ENCODE results near the gene KMT5B.

Gene KMT5B

DNA sequence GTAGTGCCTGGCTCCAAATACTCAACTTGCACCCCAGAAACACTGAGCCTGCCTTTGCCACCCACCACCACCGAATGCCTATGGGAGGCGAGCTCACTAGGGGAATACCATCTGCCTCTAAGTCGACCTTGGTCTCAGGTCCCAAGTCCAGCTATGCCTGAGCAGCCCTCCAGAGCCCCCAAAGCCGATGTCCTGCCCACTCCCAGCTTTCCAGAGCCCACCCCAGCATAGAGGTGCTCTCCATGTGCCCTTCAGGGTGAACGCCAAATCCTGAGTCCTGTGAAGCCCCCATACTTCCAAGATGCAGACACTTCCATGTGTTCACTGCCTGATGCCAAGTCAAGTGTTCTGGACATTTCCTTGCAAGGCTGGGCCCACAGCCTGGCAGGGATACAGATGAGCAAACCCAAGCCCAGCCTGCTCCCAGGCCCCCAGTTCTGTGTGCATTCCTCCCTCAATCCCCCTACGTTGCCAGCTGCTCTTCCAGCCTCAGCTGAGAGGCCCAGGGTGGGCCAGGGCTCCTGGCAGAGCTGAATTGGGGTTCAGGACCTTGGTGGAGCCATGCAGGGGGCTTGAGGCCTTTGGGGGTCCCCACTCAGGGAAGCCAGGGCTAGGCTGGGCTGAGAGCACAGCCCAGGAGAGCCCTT is 2.6 kb upstream of the KMT5B start:
- no peak for DNase-seq (ENCODE audit: low spot score)

DNA sequence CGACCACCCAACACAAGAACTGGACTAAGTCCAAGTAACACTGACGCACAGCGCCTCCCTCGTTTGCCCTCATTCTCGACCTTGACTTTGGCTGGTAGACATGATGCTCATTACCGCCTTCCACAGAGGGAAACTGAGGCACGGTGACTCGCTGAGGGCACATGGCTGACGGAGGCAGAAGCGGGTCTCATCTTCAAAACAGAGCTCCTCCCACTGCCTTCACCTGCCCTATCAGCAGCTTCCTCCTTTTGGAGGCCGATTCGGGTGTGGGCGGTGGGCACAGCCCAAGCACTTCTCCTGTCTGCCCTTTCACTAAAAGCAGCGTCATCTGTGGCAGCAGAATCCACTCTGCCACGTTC is 2.0 kb upstream of the KMT5B start:
- no peak for DNase-seq (ENCODE audit: low spot score)

DNA sequence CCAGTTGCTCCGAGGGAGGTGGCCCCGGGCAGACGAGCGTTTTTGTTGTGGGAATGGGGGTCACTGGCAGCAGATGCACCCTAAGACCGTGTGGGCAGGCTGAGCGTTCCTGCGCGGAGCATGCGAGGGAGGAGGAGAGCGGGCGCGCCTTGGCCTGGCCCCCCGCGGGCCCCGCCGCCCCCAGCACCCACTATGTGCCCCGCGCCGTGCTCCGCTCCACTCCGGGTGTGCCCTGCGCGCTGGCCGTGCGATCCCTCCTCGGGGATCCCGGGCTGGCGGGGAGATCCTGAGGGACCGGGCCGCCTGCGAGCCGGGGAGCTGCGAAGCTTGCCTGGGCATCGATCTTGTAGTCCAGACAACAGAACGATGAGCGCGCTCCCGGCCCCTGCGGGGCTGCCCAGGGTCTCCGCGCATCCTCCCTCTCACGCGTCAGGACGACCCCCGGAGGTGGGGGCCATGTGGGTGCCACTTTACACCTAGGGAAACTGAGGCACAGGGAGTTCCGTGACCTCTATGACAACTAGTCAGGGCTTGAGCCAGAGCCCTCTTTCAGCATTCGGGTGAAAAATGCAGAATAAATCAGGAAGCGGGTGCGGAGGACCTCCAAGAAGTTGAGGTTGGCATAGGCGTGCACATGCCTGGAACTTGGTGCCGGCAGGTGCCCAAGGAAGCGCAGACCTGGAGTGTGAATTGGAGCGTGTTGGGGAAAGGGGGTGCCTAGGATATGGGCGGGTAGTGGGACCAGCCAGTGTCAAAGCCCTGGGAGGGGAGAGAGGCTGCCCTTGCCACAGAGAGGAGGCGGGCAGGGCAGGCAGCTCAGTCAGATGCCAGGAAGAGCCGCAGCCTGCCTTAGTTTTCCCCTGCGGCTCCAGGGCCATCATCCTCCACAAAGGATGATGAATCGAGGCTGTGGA is 1.3 kb upstream of the KMT5B start:
- DNase-seq (ENCODE audit: low spot score): no peak

DNA sequence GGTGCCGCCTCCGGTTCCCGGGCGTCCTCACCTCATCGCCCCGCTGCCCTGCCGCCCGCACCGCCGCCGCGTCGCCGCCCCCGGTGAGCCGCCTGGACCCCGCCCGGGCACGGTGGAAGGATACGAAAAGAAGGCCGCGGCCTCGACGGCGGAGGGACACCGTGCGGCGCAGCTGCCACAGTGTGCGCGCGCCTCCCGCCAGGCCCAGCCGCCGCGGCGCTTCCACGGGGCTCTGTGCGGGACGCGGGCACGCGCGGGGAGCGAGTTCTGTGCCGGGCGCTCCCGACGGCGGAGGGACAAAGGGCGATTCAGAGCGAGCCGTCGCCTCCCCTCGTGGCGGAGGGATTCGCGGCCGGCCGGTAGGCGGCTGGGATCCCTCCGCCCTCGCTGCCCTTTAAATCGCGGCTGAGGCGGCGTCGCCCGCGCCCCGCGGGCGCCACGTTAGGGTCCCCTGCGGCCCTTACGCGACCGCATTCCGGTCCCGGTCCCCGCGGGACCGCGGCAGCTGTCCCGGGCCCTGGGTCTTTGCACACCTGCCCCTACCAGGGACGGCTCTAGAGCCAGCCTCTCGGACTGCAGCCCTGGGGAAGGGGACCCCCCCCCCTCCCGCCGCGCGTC is 568 bp upstream of the KMT5B start:
- peak; percentile 80 for DNase-seq (ENCODE audit: low spot score)

DNA sequence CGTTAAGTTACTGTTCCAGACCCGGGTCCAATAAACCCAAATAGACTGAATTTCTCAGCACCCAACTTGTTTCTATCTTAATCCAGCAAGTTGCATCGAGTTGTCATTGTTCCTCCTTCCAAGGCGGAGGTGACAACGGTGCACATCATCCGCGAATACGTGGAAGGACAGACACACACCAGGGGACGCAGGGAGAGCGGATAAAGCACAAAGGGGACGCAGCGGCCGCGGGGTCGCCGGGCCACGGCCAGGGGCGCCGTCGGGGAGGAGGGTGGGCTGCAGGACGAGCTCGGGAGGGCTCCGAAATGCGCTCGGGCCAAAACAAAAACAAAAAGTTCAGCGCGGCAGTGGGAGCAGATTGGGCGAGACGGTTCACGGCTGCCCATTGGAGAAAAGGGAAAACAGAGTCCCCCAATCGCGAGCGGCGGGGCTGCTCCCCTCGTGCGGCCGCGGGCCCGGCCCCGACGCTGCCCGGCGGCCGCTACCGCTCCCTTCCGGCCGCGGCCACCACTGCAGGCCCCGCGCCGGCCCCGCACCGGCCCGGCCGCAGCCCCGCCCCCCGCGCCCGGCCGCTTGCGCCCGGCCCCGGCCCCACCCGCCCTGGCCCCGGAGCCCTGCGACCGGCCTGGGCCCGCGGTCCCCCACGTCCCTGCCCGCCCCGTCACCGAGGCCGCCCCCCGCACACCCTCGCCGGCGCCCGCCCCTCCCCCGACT is 518 bp downstream of the KMT5B start:
- peak; percentile 57 for DNase-seq (ENCODE audit: low spot score)

DNA sequence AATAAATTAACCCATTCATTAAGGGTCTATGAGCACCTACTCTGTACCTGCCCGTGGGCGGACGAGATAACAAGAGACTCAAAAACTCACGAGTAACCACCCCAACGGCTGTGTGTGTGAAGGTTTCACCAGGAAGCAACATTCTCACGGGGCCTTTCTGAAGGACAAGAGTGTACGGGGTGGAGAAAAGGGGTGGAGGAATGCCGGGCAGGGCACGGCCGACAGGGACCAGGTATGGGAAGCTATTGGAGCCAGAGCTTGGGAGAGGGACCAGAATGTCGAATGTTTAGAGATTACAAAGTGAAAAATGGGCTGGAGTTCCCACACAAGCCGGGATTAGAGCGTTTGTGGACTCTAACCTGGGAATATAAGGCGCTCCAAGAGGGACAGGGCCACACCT is 1.6 kb downstream of the KMT5B start:
- no peak for DNase-seq (ENCODE audit: low spot score)

DNA sequence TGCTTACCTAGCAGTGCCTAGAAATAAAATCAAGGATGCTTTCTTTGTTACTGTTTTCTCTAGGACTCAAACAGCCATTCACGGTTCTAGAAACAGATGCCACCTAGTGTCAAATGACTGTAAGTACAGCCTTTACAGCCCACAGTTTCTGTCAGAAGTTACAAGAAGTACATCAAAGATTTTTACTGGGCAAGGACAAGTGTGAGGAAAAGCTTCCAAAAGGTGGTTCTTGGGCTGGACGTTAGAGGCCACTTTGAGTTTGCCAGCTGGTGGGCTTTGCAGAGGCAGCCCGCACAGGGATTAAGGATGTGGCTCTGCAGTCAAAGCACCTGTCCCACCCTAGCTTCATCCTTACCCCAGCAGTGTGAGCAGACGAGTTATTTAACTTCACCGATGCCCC is 6.9 kb downstream of the KMT5B start:
- peak; percentile 64 for DNase-seq (ENCODE audit: low spot score)

DNA sequence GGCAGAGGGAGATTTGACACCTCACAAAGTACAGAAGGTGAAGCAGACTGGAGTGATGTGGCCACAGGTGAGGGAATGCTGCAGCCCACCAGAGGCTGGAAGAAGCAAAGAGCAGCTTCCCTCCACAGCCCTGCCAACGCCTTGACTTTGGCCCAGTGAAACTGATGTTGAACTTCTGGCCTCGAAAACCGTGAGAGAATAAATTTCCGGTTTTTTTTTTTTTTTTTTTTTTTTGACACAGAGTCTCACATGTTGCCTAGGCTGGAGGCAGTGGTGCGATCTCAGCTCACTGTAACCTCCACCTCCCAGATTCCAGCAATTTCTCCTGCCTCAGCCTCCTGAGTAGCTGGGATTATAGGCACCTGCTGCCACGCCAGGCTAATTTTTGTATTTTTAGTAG is 8.7 kb downstream of the KMT5B start:
- DNase-seq (ENCODE audit: low spot score): no peak

DNA sequence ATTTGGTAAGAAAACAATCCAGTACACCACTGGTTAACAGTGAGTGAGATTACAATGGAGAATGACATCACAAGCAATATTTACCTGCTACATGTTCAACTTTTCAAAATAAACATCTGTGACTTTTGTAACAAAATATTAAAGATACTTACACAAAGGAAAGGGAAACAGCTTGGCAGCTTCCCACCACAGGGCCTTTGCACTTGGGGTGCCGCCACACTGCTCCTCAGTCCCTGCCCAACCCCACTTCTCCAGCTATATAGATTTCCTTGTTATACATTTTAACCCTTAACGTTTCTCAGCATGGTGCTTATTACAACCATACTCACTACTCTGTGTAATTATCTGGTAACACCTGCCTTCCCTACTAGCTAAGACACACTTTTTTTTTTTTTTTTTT is 10.9 kb downstream of the KMT5B start:
- DNase-seq (ENCODE audit: low spot score): no peak

DNA sequence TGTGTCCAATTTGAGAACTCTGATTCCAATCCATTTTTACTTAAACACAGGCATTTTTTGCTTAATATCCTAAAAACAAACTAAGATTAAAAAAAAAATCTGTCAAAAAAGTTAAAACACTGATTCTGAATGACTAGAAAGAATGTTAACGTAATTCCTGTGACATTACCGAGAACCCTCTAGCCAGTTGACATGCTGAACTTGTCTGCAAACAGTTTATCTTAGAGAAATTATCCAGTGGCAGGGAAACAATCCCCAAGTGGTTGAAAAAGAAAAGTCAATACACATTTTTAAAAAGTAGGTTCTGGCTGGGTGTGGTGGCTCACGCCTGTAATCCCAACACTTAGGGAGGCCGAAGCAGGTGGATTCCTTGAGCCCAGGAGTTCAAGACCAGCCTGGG is 11.6 kb downstream of the KMT5B start:
- no peak for DNase-seq (ENCODE audit: low spot score)

DNA sequence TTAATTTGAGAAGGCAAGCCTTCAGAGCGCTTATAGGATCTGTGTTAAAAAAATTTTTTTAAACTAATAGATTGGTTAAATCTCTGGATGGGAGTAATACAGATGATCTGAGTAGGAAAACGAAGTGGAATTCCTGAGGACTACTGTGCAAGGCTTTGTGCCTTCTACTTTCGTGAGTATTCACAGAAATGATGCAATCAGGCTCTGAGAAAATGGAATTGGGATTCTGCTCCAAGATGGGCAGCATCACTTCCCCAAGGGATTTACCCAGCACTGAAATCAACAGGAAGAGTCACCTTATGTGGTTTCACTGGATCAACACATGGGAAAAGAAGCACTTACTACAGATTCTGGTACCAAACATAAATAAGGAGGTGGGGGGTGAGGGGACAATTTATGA is 12.5 kb downstream of the KMT5B start:
- no peak for DNase-seq (ENCODE audit: low spot score)

DNA sequence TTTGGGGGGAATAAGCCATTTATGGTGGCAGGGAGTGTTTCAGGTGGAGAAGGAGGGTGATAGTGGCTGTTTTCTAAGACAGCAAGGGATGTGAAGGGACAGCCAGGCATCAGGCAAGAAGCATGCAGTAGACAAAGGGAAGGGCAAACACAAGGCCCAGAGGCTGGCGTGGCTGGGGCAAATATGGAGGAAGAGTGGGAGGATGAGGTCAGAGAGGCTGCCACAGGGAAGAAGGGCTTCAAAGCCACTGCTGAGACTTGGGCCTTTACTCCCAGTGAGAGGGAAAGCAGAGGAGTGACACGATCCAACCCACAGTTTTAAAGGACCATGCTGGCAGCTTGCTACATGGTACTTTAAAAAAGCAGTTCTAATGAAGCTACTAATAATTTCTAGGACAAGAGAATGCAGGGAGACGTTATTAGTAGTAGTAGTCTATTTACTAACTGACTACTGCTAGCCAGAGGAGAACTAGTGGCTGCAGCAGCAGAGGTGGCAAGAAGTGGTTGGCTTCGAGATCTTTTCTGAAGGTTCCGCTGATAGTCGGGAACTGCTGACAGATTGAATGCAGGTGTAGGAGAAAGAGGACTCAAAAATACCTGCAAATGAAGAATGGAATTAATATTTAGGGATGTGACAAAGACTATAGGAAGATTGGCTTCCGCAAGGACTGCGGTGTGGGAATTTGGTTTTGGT is 13.7 kb downstream of the KMT5B start:
- no peak for DNase-seq (ENCODE audit: low spot score)

DNA sequence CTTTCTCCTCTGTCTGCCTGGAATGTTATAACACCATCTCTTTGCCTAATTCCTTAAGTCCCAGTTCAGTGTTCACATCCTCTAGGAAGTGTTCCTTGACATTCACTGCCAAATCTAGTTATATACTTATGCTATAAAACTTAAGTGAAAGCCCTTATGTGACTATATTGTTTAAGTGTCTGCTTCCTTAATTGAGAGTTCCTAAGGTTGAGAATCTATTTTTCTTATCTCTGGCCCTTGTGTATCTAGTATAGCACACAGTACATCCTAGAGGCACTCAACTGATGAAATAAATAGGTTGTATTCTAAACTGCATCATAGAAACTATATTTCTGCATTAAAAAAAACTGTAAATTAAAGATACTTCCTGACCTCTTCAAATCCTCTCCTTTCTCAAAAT is 16.9 kb downstream of the KMT5B start:
- no peak for DNase-seq (ENCODE audit: low spot score)

DNA sequence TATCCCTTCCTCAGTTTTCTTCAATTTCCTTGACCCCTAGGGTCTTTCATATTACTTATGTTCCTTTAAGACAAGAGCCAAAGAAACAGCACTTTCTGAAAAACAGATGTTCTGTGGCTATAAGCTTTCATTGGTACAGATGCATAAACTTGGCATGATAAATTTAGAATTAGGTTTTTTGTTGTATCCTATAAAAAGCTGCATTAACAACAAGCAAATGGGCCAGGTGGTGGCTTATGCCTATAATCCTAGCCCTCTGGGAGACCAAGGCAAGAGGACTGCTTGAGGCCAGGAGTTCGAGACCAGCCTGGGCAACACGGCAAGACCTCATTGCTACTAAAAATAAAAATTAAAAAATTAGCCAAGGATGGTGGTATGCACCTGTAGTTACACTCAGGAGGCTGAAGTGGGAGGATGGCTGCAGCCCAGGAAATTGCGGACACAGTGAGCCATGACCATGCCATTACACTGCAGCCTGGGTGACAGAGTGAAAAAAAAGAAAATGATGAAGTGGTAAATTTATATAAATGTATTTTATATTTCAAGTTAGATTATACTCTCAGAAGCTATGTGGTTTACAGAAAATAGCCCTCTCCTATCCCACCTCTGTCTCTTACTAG is 18.3 kb downstream of the KMT5B start:
- DNase-seq (ENCODE audit: low spot score): no peak

DNA sequence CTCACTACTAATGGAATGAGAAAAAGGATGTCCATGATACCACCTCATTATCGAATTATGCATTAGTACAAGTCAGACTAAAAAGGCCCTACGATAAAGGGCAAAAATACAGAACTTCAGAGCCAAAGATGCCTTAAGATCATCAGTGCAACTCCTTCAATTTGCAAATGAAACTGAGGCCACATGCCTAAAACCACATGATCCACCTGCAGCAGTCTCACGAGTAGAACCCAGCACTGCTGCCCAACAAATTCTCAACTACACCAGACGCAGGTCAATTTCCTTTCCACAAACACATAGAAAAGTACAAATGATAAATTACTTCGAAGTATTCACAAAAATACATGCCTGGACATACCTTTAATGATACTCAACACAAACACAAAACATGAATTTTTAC is 20.1 kb downstream of the KMT5B start:
- no peak for DNase-seq (ENCODE audit: low spot score)

DNA sequence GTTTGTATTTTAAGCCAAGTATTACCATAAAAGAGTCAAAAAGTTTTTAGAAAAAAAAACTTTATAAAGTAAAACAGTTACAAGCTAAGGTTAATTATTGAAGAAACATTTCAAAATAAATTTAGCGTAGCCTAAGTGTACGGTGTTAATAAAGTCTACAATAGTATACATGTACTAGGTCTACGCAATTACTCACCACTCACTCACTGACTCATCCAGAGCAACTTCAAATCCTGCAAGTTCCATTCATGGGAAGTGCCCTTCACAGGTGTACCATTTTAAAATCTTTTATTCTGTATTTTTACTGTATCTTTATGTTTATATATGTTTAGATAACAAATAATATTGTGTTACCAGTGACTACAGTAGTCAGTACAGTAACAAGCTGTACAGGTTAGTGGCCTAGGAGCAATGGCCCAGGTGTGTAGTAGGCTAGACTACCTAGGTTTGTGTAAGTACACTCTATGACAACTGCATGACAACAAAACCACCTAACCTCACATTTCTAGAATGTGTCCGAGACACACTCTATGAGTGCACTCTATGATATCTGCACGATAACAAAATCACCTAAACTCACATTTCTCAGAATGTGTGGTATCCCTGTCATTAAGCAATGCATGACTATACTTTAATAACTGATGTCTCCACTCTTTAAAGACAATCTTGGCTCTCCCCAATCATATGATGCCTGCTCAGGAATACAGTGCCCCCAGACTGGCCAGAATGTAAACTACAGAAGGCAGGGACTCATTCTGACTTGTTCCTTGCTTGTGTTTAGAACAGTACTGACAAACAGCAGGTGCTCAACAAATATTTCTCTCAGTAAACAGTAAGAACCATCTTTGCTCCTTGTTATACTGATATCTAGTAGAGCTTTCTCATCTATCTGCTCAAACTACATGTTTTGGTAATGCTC is 21.2 kb downstream of the KMT5B start:
- no peak for DNase-seq (ENCODE audit: low spot score)

DNA sequence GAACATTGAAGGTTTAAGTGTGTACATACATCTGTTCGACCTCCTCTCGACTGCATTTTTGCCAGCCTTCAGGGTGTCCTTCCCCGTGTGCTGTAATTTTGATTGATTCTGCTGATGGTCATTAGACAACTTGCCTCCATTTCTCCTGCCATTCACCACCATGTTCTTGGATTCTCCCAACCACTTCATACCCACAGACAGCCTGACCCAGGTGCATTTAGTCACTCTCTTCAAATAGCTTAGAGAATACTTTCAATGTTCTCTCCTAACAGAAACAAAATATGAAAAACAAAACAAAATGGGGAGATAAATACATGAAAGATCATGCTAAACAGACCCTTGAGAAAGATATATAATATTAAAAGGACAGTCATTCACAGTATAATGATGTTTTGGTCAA is 23.2 kb downstream of the KMT5B start:
- no peak for DNase-seq (ENCODE audit: low spot score)

DNA sequence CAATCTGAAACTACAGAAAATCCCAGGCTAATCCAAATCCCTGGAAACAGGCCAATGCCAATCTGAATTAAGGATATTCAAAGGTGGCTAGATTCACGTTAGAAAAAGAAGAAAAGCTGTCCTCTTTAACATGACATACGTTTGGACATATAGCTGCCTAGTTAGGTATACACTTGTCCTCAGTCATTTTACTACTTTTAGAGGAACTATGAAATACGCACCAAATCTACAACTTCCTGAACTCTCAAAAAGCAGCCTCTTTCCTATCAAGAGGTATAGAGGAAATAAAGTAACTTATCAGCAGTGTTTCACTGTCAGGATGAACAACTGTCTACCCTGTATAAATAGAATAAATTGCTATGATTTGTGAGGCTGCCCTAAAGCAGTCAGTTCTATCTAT is 24.0 kb downstream of the KMT5B start:
- DNase-seq (ENCODE audit: low spot score): no peak

DNA sequence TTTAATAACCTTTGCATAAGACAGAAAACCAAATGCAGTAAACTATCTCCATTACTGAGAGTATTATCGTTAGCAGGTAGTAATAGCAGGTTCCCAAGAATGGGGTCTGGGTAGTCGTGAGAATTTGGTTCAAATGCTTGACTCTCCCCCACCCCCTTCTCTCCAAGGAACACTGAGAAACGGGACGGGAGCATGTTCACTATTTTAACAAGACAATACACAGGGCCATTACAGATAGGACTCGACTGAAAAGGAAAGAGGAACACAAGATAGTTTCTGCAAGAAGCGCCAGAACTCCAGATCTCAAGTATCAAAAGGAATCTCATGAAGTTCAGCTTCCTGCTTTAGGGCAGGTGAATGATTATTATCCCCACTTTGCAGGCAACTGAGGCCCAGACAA is 27.0 kb downstream of the KMT5B start:
- no peak for DNase-seq (ENCODE audit: low spot score)

DNA sequence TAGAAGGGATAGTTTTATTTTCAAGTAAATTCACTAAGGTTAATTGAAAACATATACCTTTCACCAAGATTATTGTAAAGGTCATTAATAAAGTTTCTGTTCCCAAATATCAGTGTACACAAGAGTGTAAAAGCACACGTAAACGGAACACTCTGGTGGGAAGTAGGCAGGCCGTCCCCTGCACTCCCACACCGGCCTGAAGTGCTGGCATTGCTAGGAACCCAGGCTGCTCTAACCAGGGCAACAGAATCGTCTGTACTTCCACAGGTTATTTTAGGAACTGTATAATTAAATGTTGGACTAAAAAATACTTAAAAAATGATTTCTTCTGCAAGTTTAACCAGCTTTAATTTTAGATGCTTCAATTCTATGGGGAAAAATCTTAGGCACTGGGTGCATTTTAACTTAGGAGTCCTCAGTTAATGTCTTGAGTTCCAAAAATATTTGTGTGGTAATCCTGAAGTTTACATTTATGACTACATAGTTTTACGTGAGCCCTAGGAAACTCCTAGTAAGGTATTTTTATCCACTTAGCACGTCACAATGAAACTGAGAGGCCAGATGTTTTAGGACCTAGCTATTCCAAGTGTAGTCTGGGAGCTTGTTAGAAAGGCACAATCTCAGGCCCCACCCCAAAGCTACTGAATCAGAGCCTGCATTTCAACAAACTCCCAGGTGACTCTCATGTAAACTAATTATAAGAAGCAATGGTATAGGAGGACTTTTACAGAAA is 31.2 kb downstream of the KMT5B start:
- DNase-seq (ENCODE audit: low spot score): no peak
